Stomach (tissue), 4 donors: ENCODE data around the gene PALD1.

ENCODE experiments used
- EP300 ChIP-seq: sonication (generic); formaldehyde crosslinking; IDR thresholded peaks from one replicate; pipeline ENCODE4 v1.6.1; 2017; ENCODE audit warnings: antibody characterized with exemption
- POLR2A ChIP-seq, 4 donors: fragments of 450-650 bp; IDR thresholded peaks; one replicate each; pipeline ENCODE4 v1.6.1; 2016; ENCODE audit warnings: antibody characterized with exemption in 4 of 4, control low read depth in 2 of 4, mild to moderate bottlenecking in 1 of 4, moderate library complexity in 1 of 4
- POLR2AphosphoS5 ChIP-seq, 3 donors: sonication (generic); formaldehyde crosslinking; IDR thresholded peaks; one replicate each; pipeline ENCODE4 v1.6.1; 2016; ENCODE audit warnings: antibody characterized with exemption in 3 of 3
- TF ChIP-seq, protein P1 (sequence below), 7 experiments: fragments of 450-650 bp in 4 of 7; fragments of 200-600 bp in 3 of 7; sonication (generic) in 3 of 7; IDR thresholded peaks; one replicate each; pipeline ENCODE4 v1.5.1; 2016 to 2019; ENCODE audit warnings: antibody characterized with exemption in 7 of 7, control low read depth in 2 of 7, mild to moderate bottlenecking in 1 of 7

DNA sequence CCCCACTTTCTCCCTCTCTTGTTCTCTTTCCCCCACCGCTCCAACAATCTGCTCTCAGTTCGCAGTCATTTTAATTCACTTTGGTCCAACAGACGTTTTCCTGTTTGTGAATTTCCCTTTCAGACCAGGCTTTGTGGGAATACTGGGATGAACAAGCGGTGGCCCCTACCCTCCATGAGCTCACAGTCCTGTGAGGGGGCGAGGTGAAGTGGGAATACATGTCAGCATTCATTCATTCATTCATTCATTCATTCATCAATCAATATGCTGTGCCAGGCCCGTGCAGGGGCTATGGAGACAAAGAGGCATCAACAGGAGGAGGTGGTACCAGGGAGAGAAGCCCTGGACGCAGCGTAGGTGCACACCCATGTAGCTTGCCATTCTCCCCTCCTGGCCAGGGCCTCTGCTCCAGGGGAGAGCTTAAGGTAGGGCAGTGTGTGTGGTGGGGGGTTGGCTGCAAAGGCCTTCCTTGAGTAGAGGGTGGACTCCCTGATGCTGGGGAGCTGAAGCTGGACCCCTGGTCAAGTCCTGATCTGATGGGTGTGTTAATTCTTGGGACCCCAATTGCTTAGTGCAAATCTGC is 107.9 kb downstream of the PALD1 start:
- TF ChIP-seq, protein P1, sequence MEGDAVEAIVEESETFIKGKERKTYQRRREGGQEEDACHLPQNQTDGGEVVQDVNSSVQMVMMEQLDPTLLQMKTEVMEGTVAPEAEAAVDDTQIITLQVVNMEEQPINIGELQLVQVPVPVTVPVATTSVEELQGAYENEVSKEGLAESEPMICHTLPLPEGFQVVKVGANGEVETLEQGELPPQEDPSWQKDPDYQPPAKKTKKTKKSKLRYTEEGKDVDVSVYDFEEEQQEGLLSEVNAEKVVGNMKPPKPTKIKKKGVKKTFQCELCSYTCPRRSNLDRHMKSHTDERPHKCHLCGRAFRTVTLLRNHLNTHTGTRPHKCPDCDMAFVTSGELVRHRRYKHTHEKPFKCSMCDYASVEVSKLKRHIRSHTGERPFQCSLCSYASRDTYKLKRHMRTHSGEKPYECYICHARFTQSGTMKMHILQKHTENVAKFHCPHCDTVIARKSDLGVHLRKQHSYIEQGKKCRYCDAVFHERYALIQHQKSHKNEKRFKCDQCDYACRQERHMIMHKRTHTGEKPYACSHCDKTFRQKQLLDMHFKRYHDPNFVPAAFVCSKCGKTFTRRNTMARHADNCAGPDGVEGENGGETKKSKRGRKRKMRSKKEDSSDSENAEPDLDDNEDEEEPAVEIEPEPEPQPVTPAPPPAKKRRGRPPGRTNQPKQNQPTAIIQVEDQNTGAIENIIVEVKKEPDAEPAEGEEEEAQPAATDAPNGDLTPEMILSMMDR (IDR thresholded peaks at IDR 0.05): no peak
- TF ChIP-seq POLR2AphosphoS5 (IDR thresholded peaks at IDR 0.05): no peak
- TF ChIP-seq POLR2A (IDR thresholded peaks at IDR 0.05): no peak
- no peak for TF ChIP-seq EP300
